ENCODE data around the gene NCOA7. TPM values are rescaled to one million over a fixed set of nuclear protein-coding genes. Genes with fewer than 3 reads are reported as not detected.

NCOA7 gene
- total and polyA plus RNA-seq, 9 of the 15 experiments (the other 6 are each of a cell fraction or from before 2014, with no cell fraction given), result 5.8 to 14.6 (median 9.3) TPM

- TF ChIP-seq ZNF436 (CRISPR knock-in tag; IDR thresholded peaks at IDR 0.05), result no peak
- peak; percentile 34; the same call in 1 of the 2 replicates for TF ChIP-seq CBFA2T3 (IDR thresholded peaks at IDR 0.05)
- TF ChIP-seq ETS1 (conservative IDR thresholded peaks at IDR 0.05; ENCODE audit: control insufficient read depth, low read depth, low read length), result no peak
- no peak for TF ChIP-seq ETV5 (CRISPR knock-in tag; IDR thresholded peaks at IDR 0.05; ENCODE audit: low read depth)
- no peak for TF ChIP-seq PCBP2 (IDR thresholded peaks at IDR 0.05; ENCODE audit: low read depth, low read length, poor library complexity, severe bottlenecking)
- TF ChIP-seq EHMT2 (IDR thresholded peaks at IDR 0.05), result peak; percentile 91
- TF ChIP-seq L3MBTL2 (IDR thresholded peaks at IDR 0.05), result 0 out of 2 replicates have a peak, but pooled peaks have one; percentile 16
- no peak for TF ChIP-seq TAF15 (IDR thresholded peaks at IDR 0.05; ENCODE audit: low read depth, low read length)
- TF ChIP-seq ZNF449 (CRISPR knock-in tag; IDR thresholded peaks at IDR 0.05), result no peak
- no peak for TF ChIP-seq ZNF431 (CRISPR knock-in tag; IDR thresholded peaks at IDR 0.05)
- TF ChIP-seq CEBPB (tag; IDR thresholded peaks at IDR 0.05), result no peak
- no peak for TF ChIP-seq HIVEP1 (CRISPR knock-in tag; IDR thresholded peaks at IDR 0.05)
- no peak for TF ChIP-seq DNMT1 (IDR thresholded peaks at IDR 0.05)
- TF ChIP-seq SIX5 (IDR thresholded peaks at IDR 0.05; ENCODE audit: borderline replicate concordance in 1 of 2, insufficient read depth in 1 of 2, low read depth in 1 of 2, low read length in 2 of 2), result no peak
- TF ChIP-seq MTA2 (IDR thresholded peaks at IDR 0.05; ENCODE audit: low read depth), result no peak
- TF ChIP-seq PHTF2 (CRISPR knock-in tag; IDR thresholded peaks at IDR 0.05), result no peak
- TF ChIP-seq CREB1 (IDR thresholded peaks at IDR 0.05), result no peak
- peak; percentile 59; the same call in 1 of the 2 replicates for TF ChIP-seq CREB1 (CRISPR knock-in tag; IDR thresholded peaks at IDR 0.05)
- TF ChIP-seq SREBF2 (CRISPR knock-in tag; IDR thresholded peaks at IDR 0.05), result no peak
- TF ChIP-seq POLR2A (conservative IDR thresholded peaks at IDR 0.05), result no peak
- no peak for TF ChIP-seq MCM5 (IDR thresholded peaks at IDR 0.05; ENCODE audit: low read depth)
- TF ChIP-seq HNRNPLL (IDR thresholded peaks at IDR 0.05; ENCODE audit: low read depth, low read length, poor library complexity, severe bottlenecking), result peak; percentile 38
- TF ChIP-seq HBP1 (CRISPR knock-in tag; IDR thresholded peaks at IDR 0.05), result 0 out of 2 replicates have a peak, but pooled peaks have one; percentile 50
- TF ChIP-seq ZNF766 (CRISPR knock-in tag; conservative IDR thresholded peaks at IDR 0.05), result no peak
- no peak for TF ChIP-seq E2F4 (CRISPR knock-in tag; IDR thresholded peaks at IDR 0.05; ENCODE audit: low read depth)
Measured at GRCh38 chr6:125812394-125813292, 21.9 kb downstream of the NCOA7 start (continued).
